K562 (cell line): ENCODE data around the gene CBLIF. TPM values are rescaled to one million over a fixed set of nuclear protein-coding genes. Genes with fewer than 3 reads are reported as not detected.

Experiments
- ATF1 ChIP-seq, 2 experiments: fragments of 450-650 bp in 1 of 2; IDR thresholded peaks; 2 replicates each; pipeline ENCODE4 v1.6.1; 2016; ENCODE audit warnings: missing compliant biosample characterization in 1 of 2, missing genetic modification characterization in 1 of 2
- BCLAF1 ChIP-seq, 2 experiments: fragments of 450-650 bp in 1 of 2; IDR thresholded peaks; 2 replicates each; pipeline ENCODE4 v1.6.1; 2011 to 2017; ENCODE audit warnings: low read depth in 2 of 2, antibody characterized with exemption in 1 of 2, borderline replicate concordance in 1 of 2, low read length in 1 of 2, mild to moderate bottlenecking in 1 of 2, mixed read lengths in 1 of 2; ENCODE audit not compliant: control insufficient read depth in 1 of 2
- BHLHE40 ChIP-seq: IDR thresholded peaks from 2 replicates; pipeline ENCODE4 v1.6.1; 2011; ENCODE audit warnings: low read length, improper control_type of control experiment
- FIP1L1 ChIP-seq: fragments of 200-400 bp; formaldehyde crosslinking; IDR thresholded peaks from 2 replicates; pipeline ENCODE4 v1.6.1; 2018; ENCODE audit warnings: mild to moderate bottlenecking, low read depth, low read length; ENCODE audit not compliant: poor library complexity, severe bottlenecking
- MYC ChIP-seq, 2 experiments: fragments of 250-450 bp in 1 of 2; sonication (Bioruptor Pico) in 1 of 2; IDR thresholded peaks; 2 replicates each; pipeline versions ENCODE4 v1.5.1 to v1.6.1; 2012 to 2021; ENCODE audit warnings: low read depth in 2 of 2, borderline replicate concordance in 1 of 2, improper control_type of control experiment in 1 of 2, low read length in 1 of 2, mild to moderate bottlenecking in 1 of 2, moderate library complexity in 1 of 2
- NCOA6 ChIP-seq: fragments of 450-650 bp; IDR thresholded peaks from 2 replicates; pipeline ENCODE4 v1.6.1; 2017; ENCODE audit warnings: mild to moderate bottlenecking
- NR2C1 ChIP-seq, 2 experiments: fragments of 450-650 bp; IDR thresholded peaks; 2 replicates each; pipeline ENCODE4 v1.6.1; 2017; ENCODE audit warnings: mild to moderate bottlenecking in 2 of 2, antibody characterized with exemption in 1 of 2, inconsistent platforms in 1 of 2, missing compliant biosample characterization in 1 of 2, missing genetic modification characterization in 1 of 2
- PML ChIP-seq: IDR thresholded peaks from 2 replicates; pipeline ENCODE4 v1.6.1; 2012; ENCODE audit warnings: low read length, inconsistent platforms
- SETDB1 ChIP-seq: IDR thresholded peaks from one replicate; pipeline ENCODE4 v1.6.1; 2012; ENCODE audit warnings: low read length, control low read depth, inconsistent platforms
- SNRNP70 ChIP-seq: fragments of 200-400 bp; formaldehyde crosslinking; optimal IDR thresholded peaks from 2 replicates; pipeline ENCODE3; 2017; ENCODE audit warnings: low read depth, low read length
- ZNF274 ChIP-seq: IDR thresholded peaks from 2 replicates; pipeline ENCODE4 v1.6.1; 2011; ENCODE audit warnings: low read depth, mild to moderate bottlenecking, low read length, moderate library complexity, borderline replicate concordance
- ZNF3 ChIP-seq: fragments of 250-450 bp; sonication (Bioruptor Pico); IDR thresholded peaks from 2 replicates; pipeline ENCODE4 v1.5.0; 2021; ENCODE audit warnings: mild to moderate bottlenecking, moderate library complexity
- ZNF445 ChIP-seq: fragments of 250-450 bp; sonication (Bioruptor Pico); IDR thresholded peaks from 2 replicates; pipeline ENCODE4 v1.4.0; 2020; ENCODE audit warnings: low read depth, mild to moderate bottlenecking, moderate library complexity
- polyA plus RNA-seq, 8 experiments: library from polyadenylated mRNA; depleted of rRNA in 4 of 8; stranded (reverse) in 5 of 8; unstranded in 3 of 8; fragments of >200 nt; fragmentation: Nextera tagmentation in 2 of 8; fragmentation: Illumina TruSeq in 1 of 8; extraction: Ambion mirVana in 2 of 8; extraction: Trizol in 1 of 8; gene quantifications; 2 replicates each; pipeline versions ENCODE4 v1.2.1 to v1.2.3, GENCODE V29; 2011 to 2014; ENCODE audit warnings: inconsistent platforms in 1 of 8, missing spikeins in 1 of 8
- total RNA-seq, 7 experiments: library from RNA; depleted of rRNA in 6 of 7; stranded (reverse); fragments of >200 nt in 6 of 7; fragmentation: Illumina TruSeq in 2 of 7; extraction: Trizol in 2 of 7; gene quantifications; 2 replicates each; pipeline versions ENCODE4 v1.2.1 to v1.2.3, GENCODE V29; 2011 to 2021; ENCODE audit warnings: low replicate concordance in 1 of 7
- TF ChIP-seq, protein P1 (sequence below): sonication (generic); formaldehyde crosslinking; IDR thresholded peaks from 2 replicates; pipeline ENCODE4 v1.8.1; 2023; ENCODE audit warnings: mild to moderate bottlenecking, missing genetic modification reagents
- TF ChIP-seq, protein P2 (sequence below): sonication (generic); formaldehyde crosslinking; IDR thresholded peaks from 2 replicates; pipeline ENCODE4 v1.8.0; 2022; ENCODE audit warnings: mild to moderate bottlenecking, missing genetic modification reagents
- TF ChIP-seq, protein P3 (sequence below): fragments of 450-650 bp; formaldehyde crosslinking; IDR thresholded peaks from 2 replicates; pipeline ENCODE4 v1.4.0; 2022; ENCODE audit warnings: missing genetic modification characterization

Gene CBLIF
- total and polyA plus RNA-seq, 9 of the 15 experiments (the other 6 are each of a cell fraction or from before 2014, with no cell fraction given) = 0.07 to 0.83 (median 0.54) TPM

DNA sequence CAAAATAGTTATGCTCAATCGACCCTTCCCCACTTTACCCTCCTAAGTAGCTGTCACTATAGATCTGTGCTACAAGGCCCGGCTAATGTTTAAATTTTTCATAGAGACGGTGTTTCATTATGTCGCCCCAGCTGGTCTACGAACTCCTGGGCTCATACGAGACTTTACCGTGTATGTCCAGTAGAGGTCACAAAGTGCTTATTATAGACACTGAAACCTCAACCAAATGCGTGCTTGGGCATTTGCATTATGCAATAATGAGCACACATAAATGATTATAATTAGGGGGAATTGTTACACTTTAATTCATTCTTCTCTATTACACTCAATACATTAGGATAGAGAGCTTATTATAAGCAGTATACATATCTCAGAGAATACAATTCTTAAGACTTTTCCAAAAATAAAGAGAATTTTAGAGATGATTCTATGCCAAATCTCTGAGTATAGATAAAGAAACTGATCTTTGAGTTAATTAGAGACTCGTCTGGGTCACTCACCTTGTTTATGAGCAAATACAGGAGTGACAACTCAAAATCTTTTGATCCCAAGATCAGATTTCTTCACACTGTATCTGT, 22.2 kb downstream of the CBLIF start (continued):
- TF ChIP-seq BHLHE40 (no peak), ZNF445 (CRISPR knock-in tag) (no peak), MYC (IDR thresholded peaks at IDR 0.05; ENCODE audit: low read depth, low read length) (peak; percentile 65), MYC (CRISPR knock-in tag; IDR thresholded peaks at IDR 0.05; ENCODE audit: borderline replicate concordance, low read depth) (no peak), ATF1 (CRISPR knock-in tag; IDR thresholded peaks at IDR 0.05) (no peak), ATF1 (tag; IDR thresholded peaks at IDR 0.05) (0 out of 2 replicates have a peak, but pooled peaks have one; percentile 32), SNRNP70 (no peak), NCOA6 (no peak), ZNF3 (no peak), BCLAF1 (IDR thresholded peaks at IDR 0.05; ENCODE audit: borderline replicate concordance in 1 of 2, control insufficient read depth in 1 of 2, low read depth in 2 of 2, low read length in 1 of 2) (no peak), SETDB1 (no peak), FIP1L1 (no peak), ZNF274 (no peak), NR2C1 (IDR thresholded peaks at IDR 0.05) (no peak), NR2C1 (tag; IDR thresholded peaks at IDR 0.05) (no peak), PML (no peak)
- TF ChIP-seq, protein P1, sequence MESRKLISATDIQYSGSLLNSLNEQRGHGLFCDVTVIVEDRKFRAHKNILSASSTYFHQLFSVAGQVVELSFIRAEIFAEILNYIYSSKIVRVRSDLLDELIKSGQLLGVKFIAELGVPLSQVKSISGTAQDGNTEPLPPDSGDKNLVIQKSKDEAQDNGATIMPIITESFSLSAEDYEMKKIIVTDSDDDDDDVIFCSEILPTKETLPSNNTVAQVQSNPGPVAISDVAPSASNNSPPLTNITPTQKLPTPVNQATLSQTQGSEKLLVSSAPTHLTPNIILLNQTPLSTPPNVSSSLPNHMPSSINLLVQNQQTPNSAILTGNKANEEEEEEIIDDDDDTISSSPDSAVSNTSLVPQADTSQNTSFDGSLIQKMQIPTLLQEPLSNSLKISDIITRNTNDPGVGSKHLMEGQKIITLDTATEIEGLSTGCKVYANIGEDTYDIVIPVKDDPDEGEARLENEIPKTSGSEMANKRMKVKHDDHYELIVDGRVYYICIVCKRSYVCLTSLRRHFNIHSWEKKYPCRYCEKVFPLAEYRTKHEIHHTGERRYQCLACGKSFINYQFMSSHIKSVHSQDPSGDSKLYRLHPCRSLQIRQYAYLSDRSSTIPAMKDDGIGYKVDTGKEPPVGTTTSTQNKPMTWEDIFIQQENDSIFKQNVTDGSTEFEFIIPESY (CRISPR knock-in tag) = peak; percentile 34; the same call in 1 of the 2 replicates
- TF ChIP-seq, protein P2, sequence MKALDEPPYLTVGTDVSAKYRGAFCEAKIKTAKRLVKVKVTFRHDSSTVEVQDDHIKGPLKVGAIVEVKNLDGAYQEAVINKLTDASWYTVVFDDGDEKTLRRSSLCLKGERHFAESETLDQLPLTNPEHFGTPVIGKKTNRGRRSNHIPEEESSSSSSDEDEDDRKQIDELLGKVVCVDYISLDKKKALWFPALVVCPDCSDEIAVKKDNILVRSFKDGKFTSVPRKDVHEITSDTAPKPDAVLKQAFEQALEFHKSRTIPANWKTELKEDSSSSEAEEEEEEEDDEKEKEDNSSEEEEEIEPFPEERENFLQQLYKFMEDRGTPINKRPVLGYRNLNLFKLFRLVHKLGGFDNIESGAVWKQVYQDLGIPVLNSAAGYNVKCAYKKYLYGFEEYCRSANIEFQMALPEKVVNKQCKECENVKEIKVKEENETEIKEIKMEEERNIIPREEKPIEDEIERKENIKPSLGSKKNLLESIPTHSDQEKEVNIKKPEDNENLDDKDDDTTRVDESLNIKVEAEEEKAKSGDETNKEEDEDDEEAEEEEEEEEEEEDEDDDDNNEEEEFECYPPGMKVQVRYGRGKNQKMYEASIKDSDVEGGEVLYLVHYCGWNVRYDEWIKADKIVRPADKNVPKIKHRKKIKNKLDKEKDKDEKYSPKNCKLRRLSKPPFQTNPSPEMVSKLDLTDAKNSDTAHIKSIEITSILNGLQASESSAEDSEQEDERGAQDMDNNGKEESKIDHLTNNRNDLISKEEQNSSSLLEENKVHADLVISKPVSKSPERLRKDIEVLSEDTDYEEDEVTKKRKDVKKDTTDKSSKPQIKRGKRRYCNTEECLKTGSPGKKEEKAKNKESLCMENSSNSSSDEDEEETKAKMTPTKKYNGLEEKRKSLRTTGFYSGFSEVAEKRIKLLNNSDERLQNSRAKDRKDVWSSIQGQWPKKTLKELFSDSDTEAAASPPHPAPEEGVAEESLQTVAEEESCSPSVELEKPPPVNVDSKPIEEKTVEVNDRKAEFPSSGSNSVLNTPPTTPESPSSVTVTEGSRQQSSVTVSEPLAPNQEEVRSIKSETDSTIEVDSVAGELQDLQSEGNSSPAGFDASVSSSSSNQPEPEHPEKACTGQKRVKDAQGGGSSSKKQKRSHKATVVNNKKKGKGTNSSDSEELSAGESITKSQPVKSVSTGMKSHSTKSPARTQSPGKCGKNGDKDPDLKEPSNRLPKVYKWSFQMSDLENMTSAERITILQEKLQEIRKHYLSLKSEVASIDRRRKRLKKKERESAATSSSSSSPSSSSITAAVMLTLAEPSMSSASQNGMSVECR (CRISPR knock-in tag) = no peak
- TF ChIP-seq, protein P3, sequence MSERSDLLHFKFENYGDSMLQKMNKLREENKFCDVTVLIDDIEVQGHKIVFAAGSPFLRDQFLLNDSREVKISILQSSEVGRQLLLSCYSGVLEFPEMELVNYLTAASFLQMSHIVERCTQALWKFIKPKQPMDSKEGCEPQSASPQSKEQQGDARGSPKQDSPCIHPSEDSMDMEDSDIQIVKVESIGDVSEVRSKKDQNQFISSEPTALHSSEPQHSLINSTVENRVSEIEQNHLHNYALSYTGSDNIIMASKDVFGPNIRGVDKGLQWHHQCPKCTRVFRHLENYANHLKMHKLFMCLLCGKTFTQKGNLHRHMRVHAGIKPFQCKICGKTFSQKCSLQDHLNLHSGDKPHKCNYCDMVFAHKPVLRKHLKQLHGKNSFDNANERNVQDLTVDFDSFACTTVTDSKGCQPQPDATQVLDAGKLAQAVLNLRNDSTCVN (CRISPR knock-in tag) = no peak
